ENCODE data around the gene KRTAP6-3. TPM values are rescaled to one million over a fixed set of nuclear protein-coding genes. Genes with fewer than 3 reads are reported as not detected.

Gene KRTAP6-3
- total RNA-seq, 2 experiments from 2014 or later: not detected

DNA sequence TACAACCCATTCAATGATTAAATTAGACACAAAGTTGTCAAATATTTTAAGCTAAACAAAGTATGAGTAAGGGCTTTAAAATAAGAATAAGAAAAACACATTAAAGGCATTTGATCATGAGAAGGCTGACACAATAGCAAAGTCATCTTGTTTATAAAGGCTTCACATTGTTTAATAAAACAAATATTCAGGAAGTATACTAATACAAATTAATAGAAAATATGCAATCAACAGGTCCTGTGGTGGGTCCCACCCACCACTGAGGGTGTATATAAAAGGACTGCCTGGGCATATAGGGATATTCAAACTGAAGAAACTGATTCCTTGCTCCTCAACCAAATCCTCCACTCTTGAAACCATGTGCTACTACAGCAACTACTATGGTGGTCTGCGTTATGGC lies 42.7 kb downstream of the KRTAP6-3 start, which contains the start of gene KRTAP20-2:
TSS of gene KRTAP20-2 (plus strand) at position 301 of the 400 bp plus-strand sequence. CDS start at position 359, 58 bp downstream.
- Mint-ChIP-seq H3K27me3 (no peaks in the 10 kb centered on the region), H3K9me3 (no peaks in the 10 kb centered on the region), H3K27ac (no peak within 1 kb of the TSS), H3K4me3 (no peak within 1 kb of the TSS), H3K36me3 (no peaks in the 10 kb centered on the region), H3K4me1 (ENCODE audit: low read depth) (no peaks in the 10 kb centered on the region)
- intact Hi-C loops (cut with micrococcal nuclease): no loop called here
- DNase-seq: no peak
- ChIA-PET POLR2A (no interaction called here), CTCF (no interaction called here)

DNA sequence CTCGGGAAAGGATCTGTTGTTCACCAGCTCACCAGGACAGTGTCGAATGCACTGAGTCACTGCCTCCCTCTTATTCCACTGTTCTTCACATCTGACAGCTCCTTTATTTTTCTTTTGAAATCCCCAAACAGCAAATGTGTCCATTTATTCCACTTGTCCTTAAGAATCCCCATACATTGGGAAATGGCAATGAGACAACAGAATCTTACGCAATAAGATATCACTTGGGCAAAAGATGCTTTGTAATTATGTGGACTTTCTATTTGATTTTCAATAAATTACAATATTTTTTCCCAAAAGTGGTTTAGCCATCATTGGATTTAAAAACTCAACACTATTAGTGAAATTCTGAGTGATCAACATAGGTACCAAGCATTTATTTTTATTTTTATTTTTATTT lies 46.4 kb downstream of the KRTAP6-3 start:
- CTCF ChIA-PET: no interaction called here
- POLR2A ChIA-PET: no interaction called here
- H3K9me3 Mint-ChIP-seq: no peaks in the 10 kb centered on the region

DNA sequence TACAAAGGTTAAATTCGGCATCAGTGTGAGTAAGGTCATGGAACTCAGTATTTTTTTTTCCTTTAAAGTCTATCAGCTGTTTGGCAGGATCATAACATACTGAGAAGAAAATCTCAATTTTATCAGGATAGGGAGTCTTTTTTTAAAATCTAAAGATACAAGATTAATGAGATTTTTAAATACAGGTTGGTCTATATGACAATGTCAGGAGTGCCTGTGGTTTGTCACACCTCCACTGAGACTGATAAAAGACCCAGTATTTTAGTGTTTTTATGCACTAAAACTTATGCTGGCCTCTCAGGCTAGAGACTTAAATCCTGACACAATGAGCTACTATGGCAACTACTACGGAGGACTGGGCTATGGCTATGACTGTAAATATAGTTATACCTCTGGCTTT lies 50.3 kb downstream of the KRTAP6-3 start, which contains the start of gene KRTAP20-3:
TSS of gene KRTAP20-3 (plus strand) at position 301 of the 400 bp plus-strand sequence.
- POLR2A ChIA-PET: no interaction called here
- intact Hi-C loops (cut with micrococcal nuclease): no loop called here
- CTCF ChIA-PET: no interaction called here

More for the DNA sequence above, 46.4 kb downstream of the KRTAP6-3 start:
- DNase-seq: no peak
- Mint-ChIP-seq H3K27me3 (no peaks in the 10 kb centered on the region), H3K4me3 (no peak overlapping the region), H3K27ac (no peak overlapping the region), H3K4me1 (ENCODE audit: low read depth) (no peaks in the 10 kb centered on the region), H3K36me3 (no peaks in the 10 kb centered on the region)
- intact Hi-C loops (cut with micrococcal nuclease): no loop called here

More for the DNA sequence above, 50.3 kb downstream of the KRTAP6-3 start, which contains the start of gene KRTAP20-3:
- Mint-ChIP-seq H3K4me3 (no peak within 1 kb of the TSS), H3K9me3 (no peaks in the 10 kb centered on the region), H3K27ac (no peak within 1 kb of the TSS), H3K27me3 (no peaks in the 10 kb centered on the region), H3K4me1 (ENCODE audit: low read depth) (no peaks in the 10 kb centered on the region), H3K36me3 (no peaks in the 10 kb centered on the region)
- DNase-seq: no peak

Other genes starting within 250 kb of the KRTAP6-3 start
- gene KRTAP23-1, start 243.8 kb upstream of the KRTAP6-3 start, total RNA-seq: not detected
- gene KRTAP13-2, start 220.2 kb upstream of the KRTAP6-3 start, total RNA-seq: not detected
- not detected for gene KRTAP13-1, start 196.4 kb upstream of the KRTAP6-3 start, total RNA-seq
- not detected for gene KRTAP13-3, start 166.5 kb upstream of the KRTAP6-3 start, total RNA-seq
- gene KRTAP13-4, start 162.2 kb upstream of the KRTAP6-3 start, total RNA-seq: not detected
- gene KRTAP15-1, start 152.2 kb upstream of the KRTAP6-3 start, total RNA-seq: not detected
- gene KRTAP19-1, start 112.1 kb upstream of the KRTAP6-3 start, total RNA-seq: not detected
- gene KRTAP19-2, start 105.0 kb upstream of the KRTAP6-3 start, total RNA-seq: not detected
- not detected for gene KRTAP19-3, start 100.4 kb upstream of the KRTAP6-3 start, total RNA-seq
- gene KRTAP19-4, start 95.3 kb upstream of the KRTAP6-3 start, total RNA-seq: not detected
- not detected for gene KRTAP19-5, start 90.3 kb upstream of the KRTAP6-3 start, total RNA-seq
- gene KRTAP19-6, start 50.6 kb upstream of the KRTAP6-3 start, total RNA-seq: not detected
- not detected for gene KRTAP19-7, start 31.1 kb upstream of the KRTAP6-3 start, total RNA-seq
- not detected for gene KRTAP22-2, start 2.0 kb upstream of the KRTAP6-3 start, total RNA-seq
- not detected for gene KRTAP6-2, start 6.5 kb downstream of the KRTAP6-3 start, total RNA-seq
- gene KRTAP22-1, start 8.6 kb downstream of the KRTAP6-3 start, total RNA-seq: not detected
- not detected for gene KRTAP6-1, start 21.5 kb downstream of the KRTAP6-3 start, total RNA-seq
- not detected for gene KRTAP20-1, start 24.0 kb downstream of the KRTAP6-3 start, total RNA-seq
- not detected for gene KRTAP20-4, start 28.2 kb downstream of the KRTAP6-3 start, total RNA-seq
- gene KRTAP20-2, start 42.8 kb downstream of the KRTAP6-3 start, total RNA-seq: not detected
- gene KRTAP20-3, start 50.4 kb downstream of the KRTAP6-3 start, total RNA-seq: not detected
- not detected for gene KRTAP21-3, start 126.3 kb downstream of the KRTAP6-3 start, total RNA-seq
- gene KRTAP21-2, start 154.8 kb downstream of the KRTAP6-3 start, total RNA-seq: not detected
- not detected for gene KRTAP21-1, start 163.0 kb downstream of the KRTAP6-3 start, total RNA-seq
- not detected for gene KRTAP8-1, start 220.8 kb downstream of the KRTAP6-3 start, total RNA-seq
- not detected for gene KRTAP7-1, start 237.3 kb downstream of the KRTAP6-3 start, total RNA-seq

All from activated CD4-positive, alpha-beta memory T cell treated with anti-CD3 and anti-CD28 coated beads for 36 hours (primary cell).